ENCODE measurements around the gene UBAC1.

Gene UBAC1

GRCh38 chr9:135925496-135926133 lies 35.6 kb downstream of the UBAC1 start:
- no peak for TF ChIP-seq CTCF (IDR thresholded peaks at IDR 0.05; ENCODE audit: low read depth, low read length, missing control alignments)
- no peak overlapping the region for H3K4me3 ChIP-seq (replicated peaks; ENCODE audit: low read depth, low read length)
- no peak for DNase-seq (ENCODE audit: extremely low read depth, low read depth)

GRCh38 chr9:135924628-135925338 lies 36.4 kb downstream of the UBAC1 start:
- TF ChIP-seq CTCF (IDR thresholded peaks at IDR 0.05; ENCODE audit: low read depth, low read length, missing control alignments), result no peak
- no peak overlapping the region for H3K4me3 ChIP-seq (replicated peaks; ENCODE audit: low read depth, low read length)
- DNase-seq (ENCODE audit: extremely low read depth, low read depth), result no peak

- no peak for DNase-seq (ENCODE audit: extremely low read depth, low read depth)
- TF ChIP-seq CTCF (IDR thresholded peaks at IDR 0.05; ENCODE audit: low read depth, low read length, missing control alignments), result no peak
- H3K4me3 ChIP-seq (replicated peaks; ENCODE audit: low read depth, low read length), result no peak overlapping the region
These were observed 37.7 kb downstream of the UBAC1 start for GRCh38 chr9:135923508-135923907.

GRCh38 chr9:135921749-135922310 lies 39.3 kb downstream of the UBAC1 start:
- DNase-seq (ENCODE audit: extremely low read depth, low read depth), result no peak
- no peak for TF ChIP-seq CTCF (IDR thresholded peaks at IDR 0.05; ENCODE audit: low read depth, low read length, missing control alignments)
- H3K4me3 ChIP-seq (replicated peaks; ENCODE audit: low read depth, low read length), result no peak overlapping the region

- no peak for TF ChIP-seq CTCF (IDR thresholded peaks at IDR 0.05; ENCODE audit: low read depth, low read length, missing control alignments)
- no peak for DNase-seq (ENCODE audit: extremely low read depth, low read depth)
- H3K4me3 ChIP-seq (replicated peaks; ENCODE audit: low read depth, low read length), result no peak overlapping the region
These were observed 40.1 kb downstream of the UBAC1 start for GRCh38 chr9:135920973-135921585.

GRCh38 chr9:135920256-135920930 lies 40.8 kb downstream of the UBAC1 start:
- no peak overlapping the region for H3K4me3 ChIP-seq (replicated peaks; ENCODE audit: low read depth, low read length)
- no peak for TF ChIP-seq CTCF (IDR thresholded peaks at IDR 0.05; ENCODE audit: low read depth, low read length, missing control alignments)
- DNase-seq (ENCODE audit: extremely low read depth, low read depth), result no peak

All from HFF-Myc (cell line).